Measurements from ENCODE around the gene MPRIP.

The MPRIP gene

GRCh38 chr17:17098551-17099179 is 56.4 kb downstream of the MPRIP start:
- FAIRE-seq, result no peak
- TF ChIP-seq POLR2A (IDR thresholded peaks at IDR 0.05; ENCODE audit: low read depth, low read length), result no peak

GRCh38 chr17:17102176-17102575 is 59.9 kb downstream of the MPRIP start:
- no peak for TF ChIP-seq POLR2A (IDR thresholded peaks at IDR 0.05; ENCODE audit: low read depth, low read length)
- no peak for DNase-seq (ENCODE audit: insufficient read length, low spot score)
- no peak for FAIRE-seq

More at GRCh38 chr17:17098551-17099179, 56.4 kb downstream of the MPRIP start:
- no peak for DNase-seq (ENCODE audit: insufficient read length, low spot score)

GRCh38 chr17:17103160-17103559 is 60.9 kb downstream of the MPRIP start:
- FAIRE-seq (no peak), DNase-seq (ENCODE audit: insufficient read length, low spot score) (no peak)
- TF ChIP-seq POLR2A (IDR thresholded peaks at IDR 0.05; ENCODE audit: low read depth, low read length), result no peak

GRCh38 chr17:17104036-17104435 is 61.8 kb downstream of the MPRIP start:
- TF ChIP-seq POLR2A (IDR thresholded peaks at IDR 0.05; ENCODE audit: low read depth, low read length), result no peak
- FAIRE-seq, result no peak
- no peak for DNase-seq (ENCODE audit: insufficient read length, low spot score)

GRCh38 chr17:17104494-17104893 is 62.2 kb downstream of the MPRIP start:
- no peak for FAIRE-seq
- DNase-seq (ENCODE audit: insufficient read length, low spot score), result no peak
- no peak for TF ChIP-seq POLR2A (IDR thresholded peaks at IDR 0.05; ENCODE audit: low read depth, low read length)

GRCh38 chr17:17105976-17106375 is 63.7 kb downstream of the MPRIP start:
- TF ChIP-seq POLR2A (IDR thresholded peaks at IDR 0.05; ENCODE audit: low read depth, low read length), result no peak
- DNase-seq (ENCODE audit: insufficient read length, low spot score), result no peak
- no peak for FAIRE-seq

- TF ChIP-seq POLR2A (IDR thresholded peaks at IDR 0.05; ENCODE audit: low read depth, low read length), result no peak
- DNase-seq (ENCODE audit: insufficient read length, low spot score) (no peak), FAIRE-seq (no peak)
Measured at GRCh38 chr17:17106756-17107155, 64.5 kb downstream of the MPRIP start.

- no peak for DNase-seq (ENCODE audit: insufficient read length, low spot score)
- no peak for FAIRE-seq
- no peak for TF ChIP-seq POLR2A (IDR thresholded peaks at IDR 0.05; ENCODE audit: low read depth, low read length)
Measured at GRCh38 chr17:17107281-17107680, 65.0 kb downstream of the MPRIP start.

GRCh38 chr17:17107891-17108431 is 65.7 kb downstream of the MPRIP start:
- no peak for TF ChIP-seq POLR2A (IDR thresholded peaks at IDR 0.05; ENCODE audit: low read depth, low read length)
- FAIRE-seq (no peak), DNase-seq (ENCODE audit: insufficient read length, low spot score) (no peak)

GRCh38 chr17:17108451-17109049 is 66.3 kb downstream of the MPRIP start:
- DNase-seq (ENCODE audit: insufficient read length, low spot score), result no peak
- TF ChIP-seq POLR2A (IDR thresholded peaks at IDR 0.05; ENCODE audit: low read depth, low read length), result no peak
- no peak for FAIRE-seq

- no peak for FAIRE-seq
- no peak for DNase-seq (ENCODE audit: insufficient read length, low spot score)
- TF ChIP-seq POLR2A (IDR thresholded peaks at IDR 0.05; ENCODE audit: low read depth, low read length), result no peak
Measured at GRCh38 chr17:17109256-17109655, 67.0 kb downstream of the MPRIP start.

- TF ChIP-seq POLR2A (IDR thresholded peaks at IDR 0.05; ENCODE audit: low read depth, low read length), result no peak
- FAIRE-seq, result no peak
- DNase-seq (ENCODE audit: insufficient read length, low spot score), result no peak
Measured at GRCh38 chr17:17109907-17110306, 67.7 kb downstream of the MPRIP start.

- FAIRE-seq (no peak), DNase-seq (ENCODE audit: insufficient read length, low spot score) (no peak)
- no peak for TF ChIP-seq POLR2A (IDR thresholded peaks at IDR 0.05; ENCODE audit: low read depth, low read length)
Measured at GRCh38 chr17:17110520-17110919, 68.3 kb downstream of the MPRIP start.

GRCh38 chr17:17111401-17112393 is 69.4 kb downstream of the MPRIP start:
- FAIRE-seq (no peak), DNase-seq (ENCODE audit: insufficient read length, low spot score) (no peak)
- TF ChIP-seq POLR2A (IDR thresholded peaks at IDR 0.05; ENCODE audit: low read depth, low read length), result no peak

All from H54 (cell line).